ENCODE data around the gene PPIB.

PPIB gene

GRCh38 chr15:64185146-64185911 is 22.5 kb upstream of the PPIB start:
- H3K9ac ChIP-seq (ENCODE audit: low read length in 5 of 5), result no peak overlapping the region
- no peak overlapping the region for H3K27ac ChIP-seq (ENCODE audit: low read depth, low read length)
- H3K27me3 ChIP-seq (ENCODE audit: control insufficient read depth in 5 of 5, insufficient read depth in 4 of 5, low read length in 5 of 5), result no peaks in the 10 kb centered on the region
- H3K4me1 ChIP-seq (ENCODE audit: control insufficient read depth in 5 of 5, insufficient read depth in 5 of 5, low read length in 5 of 5), result peaks cover 0 to 9% (median 7%) of the 10 kb centered on the region in 5 donors
- peaks cover 13 to 23% (median 20%) of the 10 kb centered on the region in 5 donors for H3K36me3 ChIP-seq (ENCODE audit: control insufficient read depth in 5 of 5, insufficient read depth in 5 of 5, low read length in 5 of 5)
- H3K4me3 ChIP-seq (ENCODE audit: low read depth in 1 of 5, low read length in 5 of 5), result no peak overlapping the region
- H3K9me3 ChIP-seq (ENCODE audit: control insufficient read depth in 5 of 5, low read length in 5 of 5), result no peaks in the 10 kb centered on the region

- Histone ChIP-seq H3K9me3 (ENCODE audit: control insufficient read depth in 5 of 5, low read length in 5 of 5) (no peaks in the 10 kb centered on the region), H3K4me1 (ENCODE audit: control insufficient read depth in 5 of 5, insufficient read depth in 5 of 5, low read length in 5 of 5) (peaks cover 0 to 9% (median 7%) of the 10 kb centered on the region in 5 donors), H3K4me3 (ENCODE audit: low read depth in 1 of 5, low read length in 5 of 5) (no peak overlapping the region), H3K27me3 (ENCODE audit: control insufficient read depth in 5 of 5, insufficient read depth in 4 of 5, low read length in 5 of 5) (no peaks in the 10 kb centered on the region), H3K27ac (ENCODE audit: low read depth, low read length) (no peak overlapping the region), H3K36me3 (ENCODE audit: control insufficient read depth in 5 of 5, insufficient read depth in 5 of 5, low read length in 5 of 5) (peaks cover 12 to 37% (median 30%) of the 10 kb centered on the region in 5 donors), H3K9ac (ENCODE audit: low read length in 5 of 5) (no peak overlapping the region)
Observed at GRCh38 chr15:64182859-64183370, 20.1 kb upstream of the PPIB start.

GRCh38 chr15:64180235-64180824 is 17.5 kb upstream of the PPIB start:
- peaks cover 0 to 9% (median 7%) of the 10 kb centered on the region in 5 donors for H3K4me1 ChIP-seq (ENCODE audit: control insufficient read depth in 5 of 5, insufficient read depth in 5 of 5, low read length in 5 of 5)
- H3K27me3 ChIP-seq (ENCODE audit: control insufficient read depth in 5 of 5, insufficient read depth in 4 of 5, low read length in 5 of 5), result no peaks in the 10 kb centered on the region
- H3K27ac ChIP-seq (ENCODE audit: low read depth, low read length), result no peak overlapping the region
- H3K9ac ChIP-seq (ENCODE audit: low read length in 5 of 5), result no peak overlapping the region
- no peak overlapping the region for H3K4me3 ChIP-seq (ENCODE audit: low read depth in 1 of 5, low read length in 5 of 5)
- H3K36me3 ChIP-seq (ENCODE audit: control insufficient read depth in 5 of 5, insufficient read depth in 5 of 5, low read length in 5 of 5), result peaks cover 6 to 44% (median 31%) of the 10 kb centered on the region in 5 donors
- no peaks in the 10 kb centered on the region for H3K9me3 ChIP-seq (ENCODE audit: control insufficient read depth in 5 of 5, low read length in 5 of 5)

GRCh38 chr15:64166102-64166890 is 3.5 kb upstream of the PPIB start:
- Histone ChIP-seq H3K4me3 (ENCODE audit: low read depth in 1 of 5, low read length in 5 of 5) (no peak overlapping the region), H3K27ac (ENCODE audit: low read depth, low read length) (no peak overlapping the region), H3K27me3 (ENCODE audit: control insufficient read depth in 5 of 5, insufficient read depth in 4 of 5, low read length in 5 of 5) (no peaks in the 10 kb centered on the region), H3K9me3 (ENCODE audit: control insufficient read depth in 5 of 5, low read length in 5 of 5) (no peaks in the 10 kb centered on the region), H3K4me1 (ENCODE audit: control insufficient read depth in 5 of 5, insufficient read depth in 5 of 5, low read length in 5 of 5) (peaks cover 5 to 24% (median 22%) of the 10 kb centered on the region in 5 donors), H3K9ac (ENCODE audit: low read length in 5 of 5) (no peak overlapping the region), H3K36me3 (ENCODE audit: control insufficient read depth in 5 of 5, insufficient read depth in 5 of 5, low read length in 5 of 5) (peaks cover 0 to 16% (median 10%) of the 10 kb centered on the region in 5 donors)

GRCh38 chr15:64164436-64164835 is 1.6 kb upstream of the PPIB start:
- no peak overlapping the region for H3K27ac ChIP-seq (ENCODE audit: low read depth, low read length)
- H3K9ac ChIP-seq (ENCODE audit: low read length in 5 of 5), result no peak overlapping the region
- H3K9me3 ChIP-seq (ENCODE audit: control insufficient read depth in 5 of 5, low read length in 5 of 5), result no peaks in the 10 kb centered on the region
- peaks cover 5 to 34% (median 27%) of the 10 kb centered on the region in 5 donors for H3K4me1 ChIP-seq (ENCODE audit: control insufficient read depth in 5 of 5, insufficient read depth in 5 of 5, low read length in 5 of 5)
- no peaks in the 10 kb centered on the region for H3K27me3 ChIP-seq (ENCODE audit: control insufficient read depth in 5 of 5, insufficient read depth in 4 of 5, low read length in 5 of 5)
- H3K4me3 ChIP-seq (ENCODE audit: low read depth in 1 of 5, low read length in 5 of 5), result no peak overlapping the region
- peaks cover 0 to 13% (median 10%) of the 10 kb centered on the region in 5 donors for H3K36me3 ChIP-seq (ENCODE audit: control insufficient read depth in 5 of 5, insufficient read depth in 5 of 5, low read length in 5 of 5)

- peaks cover 5 to 37% (median 27%) of the 10 kb centered on the region in 5 donors for H3K4me1 ChIP-seq (ENCODE audit: control insufficient read depth in 5 of 5, insufficient read depth in 5 of 5, low read length in 5 of 5)
- H3K4me3 ChIP-seq (ENCODE audit: low read depth in 1 of 5, low read length in 5 of 5), result peak overlapping the region; percentile 63 to 96 (median 72)
- peaks cover 0 to 19% (median 16%) of the 10 kb centered on the region in 5 donors for H3K36me3 ChIP-seq (ENCODE audit: control insufficient read depth in 5 of 5, insufficient read depth in 5 of 5, low read length in 5 of 5)
- no peaks in the 10 kb centered on the region for H3K9me3 ChIP-seq (ENCODE audit: control insufficient read depth in 5 of 5, low read length in 5 of 5)
- peak overlapping the region; percentile 66 to 77 (median 73) for H3K9ac ChIP-seq (ENCODE audit: low read length in 5 of 5)
- no peaks in the 10 kb centered on the region for H3K27me3 ChIP-seq (ENCODE audit: control insufficient read depth in 5 of 5, insufficient read depth in 4 of 5, low read length in 5 of 5)
- H3K27ac ChIP-seq (ENCODE audit: low read depth, low read length), result peak overlapping the region; percentile 90
Observed at GRCh38 chr15:64163659-64164362, 989 bp upstream of the PPIB start.

- H3K27me3 ChIP-seq (ENCODE audit: control insufficient read depth in 5 of 5, insufficient read depth in 4 of 5, low read length in 5 of 5), result no peaks in the 10 kb centered on the region
- H3K4me3 ChIP-seq (ENCODE audit: low read depth in 1 of 5, low read length in 5 of 5), result peak overlapping the region; percentile 78 to 96 (median 85)
- no peaks in the 10 kb centered on the region for H3K9me3 ChIP-seq (ENCODE audit: control insufficient read depth in 5 of 5, low read length in 5 of 5)
- H3K4me1 ChIP-seq (ENCODE audit: control insufficient read depth in 5 of 5, insufficient read depth in 5 of 5, low read length in 5 of 5), result peaks cover 5 to 37% (median 29%) of the 10 kb centered on the region in 5 donors
- peaks cover 0 to 33% (median 30%) of the 10 kb centered on the region in 5 donors for H3K36me3 ChIP-seq (ENCODE audit: control insufficient read depth in 5 of 5, insufficient read depth in 5 of 5, low read length in 5 of 5)
- H3K9ac ChIP-seq (ENCODE audit: low read length in 5 of 5), result peak overlapping the region; percentile 53 to 92 (median 82)
- peak overlapping the region; percentile 90 for H3K27ac ChIP-seq (ENCODE audit: low read depth, low read length)
Observed at GRCh38 chr15:64162478-64162868, 349 bp downstream of the PPIB start.

- H3K27ac ChIP-seq (ENCODE audit: low read depth, low read length), result peak overlapping the region; percentile 90
- peaks cover 0 to 39% (median 36%) of the 10 kb centered on the region in 5 donors for H3K36me3 ChIP-seq (ENCODE audit: control insufficient read depth in 5 of 5, insufficient read depth in 5 of 5, low read length in 5 of 5)
- no peaks in the 10 kb centered on the region for H3K27me3 ChIP-seq (ENCODE audit: control insufficient read depth in 5 of 5, insufficient read depth in 4 of 5, low read length in 5 of 5)
- peaks cover 5 to 37% (median 29%) of the 10 kb centered on the region in 5 donors for H3K4me1 ChIP-seq (ENCODE audit: control insufficient read depth in 5 of 5, insufficient read depth in 5 of 5, low read length in 5 of 5)
- H3K9me3 ChIP-seq (ENCODE audit: control insufficient read depth in 5 of 5, low read length in 5 of 5), result no peaks in the 10 kb centered on the region
- peak overlapping the region; percentile 78 to 96 (median 85) for H3K4me3 ChIP-seq (ENCODE audit: low read depth in 1 of 5, low read length in 5 of 5)
- H3K9ac ChIP-seq (ENCODE audit: low read length in 5 of 5), result peak overlapping the region; percentile 53 to 92 (median 82)
Observed at GRCh38 chr15:64161688-64162477, 939 bp downstream of the PPIB start.
